T1000 (cell line): ENCODE data around the gene SHROOM1.

Experiments
- DNase-seq: peaks from one replicate; lab custom pipeline; 2025; ENCODE audit warnings: mixed read lengths; lab: John Stamatoyannopoulos, UW

SHROOM1 gene

GRCh38 chr5:132825033-132825833, 5.2 kb downstream of the SHROOM1 start:
- DNase-seq, result no peak

DNA sequence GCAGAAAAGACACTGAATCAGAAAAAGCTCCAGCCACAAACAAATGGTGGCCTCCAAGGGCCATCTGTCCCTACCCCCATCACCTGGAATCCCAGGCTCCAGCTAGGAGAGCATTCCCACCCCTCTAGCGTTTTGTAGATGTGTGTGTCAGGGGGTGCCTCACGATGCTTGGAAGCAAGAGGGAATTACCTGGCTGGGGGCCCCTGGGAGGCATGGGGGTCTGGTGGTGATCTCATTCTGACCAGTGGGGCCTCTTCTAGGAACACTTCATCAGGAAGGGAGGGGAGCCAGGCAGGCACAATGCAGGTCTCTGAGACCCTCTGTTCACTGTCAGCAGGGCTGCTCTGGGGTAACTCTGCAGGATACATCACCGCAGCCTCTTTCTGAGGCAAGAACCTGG, 6.0 kb downstream of the SHROOM1 start:
- DNase-seq, result no peak

- DNase-seq, result no peak
Observed at GRCh38 chr5:132823481-132824050, 6.9 kb downstream of the SHROOM1 start.

- DNase-seq, result no peak
Observed at GRCh38 chr5:132822650-132823480, 7.6 kb downstream of the SHROOM1 start.

- DNase-seq, result no peak
Observed at GRCh38 chr5:132821791-132822190, 8.7 kb downstream of the SHROOM1 start.

- DNase-seq, result no peak
Observed at GRCh38 chr5:132821350-132821749, 9.1 kb downstream of the SHROOM1 start.

DNA sequence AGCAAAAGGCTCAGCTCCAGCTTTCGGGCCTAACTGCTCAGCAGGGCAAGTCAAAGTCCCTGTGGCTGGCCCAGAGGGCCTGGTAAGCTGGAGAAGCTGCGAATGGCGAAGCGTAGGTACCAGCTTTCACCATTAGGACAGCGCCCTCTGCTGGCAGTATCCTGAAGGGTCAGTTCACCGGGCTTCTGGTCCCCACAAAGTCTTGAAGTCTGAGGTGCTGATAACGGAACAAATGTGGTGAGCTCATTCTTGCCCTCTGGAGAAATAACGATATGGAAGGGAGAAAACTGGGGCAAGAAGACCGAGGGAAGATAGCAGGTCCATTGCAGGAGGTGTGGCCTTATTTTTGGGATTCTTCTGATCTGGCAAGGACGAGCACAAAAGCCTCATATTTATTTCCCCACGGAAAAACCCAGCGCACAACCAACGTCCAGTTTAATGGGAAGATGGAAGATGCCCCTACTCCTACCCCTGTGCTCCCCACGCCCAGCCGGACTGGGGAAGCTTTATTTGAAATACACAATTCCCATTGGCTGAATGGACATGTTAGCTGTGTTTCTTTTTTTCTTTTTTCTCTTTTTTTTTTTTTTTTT, 10.2 kb downstream of the SHROOM1 start:
- DNase-seq, result peak; percentile 74

DNA sequence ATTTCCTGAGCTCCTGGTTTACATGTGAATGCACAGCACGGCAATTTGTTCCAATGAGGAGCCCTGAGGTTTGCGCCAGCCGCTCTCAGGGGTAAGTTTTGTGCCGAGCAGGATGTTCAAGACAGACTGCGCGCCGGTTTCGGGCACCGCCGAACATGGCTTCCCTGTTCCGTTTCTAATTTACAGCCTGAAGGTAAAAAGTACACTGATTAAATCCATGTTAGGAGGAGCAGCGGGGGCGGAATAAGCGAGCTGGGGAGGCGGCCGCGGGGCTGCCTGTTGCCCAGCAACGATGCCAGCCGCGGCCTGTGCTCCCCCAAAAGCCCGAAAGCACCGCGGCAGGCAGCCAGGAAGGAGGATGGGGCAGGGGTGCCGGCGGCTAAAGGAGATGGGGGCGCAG, 11.0 kb downstream of the SHROOM1 start:
- DNase-seq, result no peak

DNA sequence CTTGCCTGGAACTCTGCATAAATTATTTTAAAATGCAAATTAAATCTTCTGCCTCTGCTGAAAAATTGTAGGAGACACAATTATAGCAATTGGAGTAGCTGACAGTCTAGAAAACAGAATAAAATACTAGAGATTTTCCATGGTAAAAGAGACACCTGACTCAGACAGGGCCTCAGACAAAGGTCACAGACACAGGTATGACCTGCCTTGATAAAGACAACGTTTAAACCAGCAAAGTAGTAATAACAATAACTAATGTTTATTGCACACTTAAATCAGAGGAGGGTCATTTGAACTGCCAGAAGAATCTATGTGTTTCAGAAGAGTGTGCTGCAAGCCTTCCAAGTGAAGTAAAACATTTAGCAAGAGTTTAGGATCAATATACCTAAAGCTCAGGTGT, 13.4 kb downstream of the SHROOM1 start:
- no peak for DNase-seq

GRCh38 chr5:132816554-132816953, 13.9 kb downstream of the SHROOM1 start:
- DNase-seq, result no peak

DNA sequence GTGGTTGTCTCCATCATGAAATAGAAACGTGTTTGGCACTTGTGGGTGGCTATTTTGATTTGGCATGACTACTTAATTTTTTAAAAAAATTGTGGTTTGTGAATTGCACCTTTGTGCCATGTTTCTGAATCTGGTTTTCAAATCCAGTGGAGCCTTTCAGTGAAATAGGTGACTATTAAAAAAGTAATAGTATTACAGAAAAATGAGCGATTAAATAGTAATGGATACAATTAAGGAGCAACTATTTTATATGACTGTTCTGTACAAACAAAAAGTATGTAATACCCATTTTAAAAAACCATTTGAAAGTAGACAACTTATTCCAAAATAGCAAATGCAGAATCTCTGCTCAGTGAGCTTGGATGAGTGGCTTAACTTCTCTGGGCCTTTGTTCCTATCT, 14.4 kb downstream of the SHROOM1 start:
- DNase-seq, result no peak

DNA sequence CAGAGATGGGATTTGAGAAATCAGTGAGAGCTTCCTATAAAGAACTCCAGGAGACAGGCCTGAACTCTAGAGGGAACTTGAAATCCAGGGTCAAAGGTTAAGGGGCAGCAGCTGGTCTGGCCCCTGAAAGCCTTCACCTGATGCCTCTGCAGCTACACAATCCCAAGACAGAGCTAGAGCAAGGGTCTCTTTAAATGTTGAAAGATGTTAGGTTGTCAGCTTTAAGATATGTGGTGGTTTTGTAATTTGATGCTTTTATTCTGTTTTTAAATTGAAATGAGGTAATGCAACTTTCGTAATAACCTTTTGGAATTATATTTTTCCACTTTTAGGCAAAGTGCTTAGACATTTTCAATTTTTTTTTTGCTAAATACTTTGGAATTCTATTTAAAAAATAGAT, 15.0 kb downstream of the SHROOM1 start:
- DNase-seq, result no peak

- DNase-seq, result no peak
Observed at GRCh38 chr5:132814503-132815294, 15.7 kb downstream of the SHROOM1 start.

- no peak for DNase-seq
Observed at GRCh38 chr5:132813599-132814502, 16.6 kb downstream of the SHROOM1 start.

DNA sequence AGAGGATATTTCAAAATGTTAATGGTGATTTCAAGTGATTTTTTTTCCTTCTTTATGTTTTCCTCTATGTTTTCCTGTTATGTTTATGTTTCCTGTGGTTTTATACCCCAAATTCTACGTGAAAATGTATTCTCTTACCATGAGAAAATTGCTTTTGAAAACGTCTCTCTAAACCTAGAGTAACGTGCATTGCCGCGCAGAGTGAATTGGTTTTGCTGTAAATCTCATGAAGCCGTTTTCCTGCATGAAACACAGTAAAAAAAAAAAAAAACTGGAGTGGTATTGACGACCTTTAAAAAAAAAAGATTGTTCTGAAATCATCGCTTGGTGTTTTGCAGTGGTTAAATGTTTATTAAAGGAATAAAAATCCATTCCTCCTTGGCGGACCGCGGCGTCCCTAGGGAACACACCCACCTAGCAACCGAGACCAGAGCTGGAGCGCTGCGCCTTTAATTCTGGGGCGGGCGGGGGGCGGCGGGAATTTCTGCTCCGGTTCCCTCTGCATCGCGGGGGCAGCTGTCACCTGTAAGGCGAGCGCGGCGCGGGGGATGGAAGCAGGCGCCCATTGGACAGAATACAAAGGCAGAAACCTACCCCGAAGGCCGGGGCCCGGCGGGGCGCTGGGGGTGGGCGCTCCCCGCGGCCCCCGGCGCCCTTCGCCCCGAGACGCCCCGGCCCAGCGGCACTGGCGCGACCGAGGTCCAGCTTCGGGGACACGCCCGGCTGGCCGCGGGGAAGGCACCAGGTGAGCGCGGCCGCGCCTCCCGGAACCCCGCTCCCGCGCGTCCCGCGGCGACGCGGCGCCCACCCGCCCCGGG, 17.5 kb downstream of the SHROOM1 start, which contains the start of gene SOWAHA:
Gene SOWAHA, plus strand, starts transcription at position 522 of the 818 bp plus-strand sequence. CDS start 320 bp downstream, outside the sequence.
- no peak for DNase-seq

DNA sequence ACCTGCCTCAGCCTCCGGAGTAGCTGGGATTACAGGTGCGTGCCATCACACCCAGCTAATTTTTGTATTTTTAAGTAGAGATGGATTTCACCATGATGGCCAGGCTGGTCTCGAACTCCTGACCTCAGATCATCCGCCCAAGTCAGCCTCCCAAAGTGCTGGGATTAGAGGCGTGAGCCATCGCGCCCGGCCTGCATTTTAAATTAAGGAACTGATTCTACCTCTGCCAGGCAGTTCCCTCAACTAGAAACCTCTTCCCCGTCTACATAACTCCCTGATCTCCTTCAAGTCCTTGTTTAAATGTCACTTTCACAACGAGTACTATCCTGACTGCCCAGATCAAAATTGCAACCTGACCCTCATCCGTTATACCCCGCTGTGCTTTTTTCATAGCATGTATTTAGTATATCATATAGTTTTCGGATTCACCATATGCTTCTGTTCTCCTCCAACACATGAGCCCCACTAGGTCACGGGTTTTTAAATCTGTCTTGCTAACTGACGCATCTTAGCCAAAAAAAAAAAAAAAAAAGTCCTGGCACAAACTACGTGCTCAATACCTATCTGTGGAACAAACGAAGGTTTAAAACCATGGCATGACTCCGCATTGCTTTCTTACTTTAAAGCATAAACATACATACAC, 18.2 kb downstream of the SHROOM1 start:
- no peak for DNase-seq

GRCh38 chr5:132810605-132811004, 19.8 kb downstream of the SHROOM1 start:
- no peak for DNase-seq

DNA sequence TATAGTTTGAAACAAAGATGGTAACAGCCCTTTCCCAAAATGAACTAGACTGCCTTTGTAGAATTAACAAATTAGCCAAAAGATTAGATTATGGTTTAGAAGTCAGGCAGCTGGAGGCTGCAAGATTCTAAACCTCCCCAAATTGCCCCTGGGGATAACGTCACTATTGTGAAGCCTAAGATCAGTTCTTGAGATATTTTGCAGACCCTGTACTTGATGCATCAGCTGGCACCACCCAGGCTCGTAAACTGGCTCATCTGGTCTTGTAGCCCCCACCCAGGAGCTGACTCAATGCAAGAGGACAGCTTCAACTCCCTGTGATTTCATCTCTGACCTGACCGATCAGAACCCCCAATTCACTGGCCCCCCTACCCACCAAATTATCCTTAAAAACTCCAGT, 21.6 kb downstream of the SHROOM1 start:
- DNase-seq, result no peak

DNA sequence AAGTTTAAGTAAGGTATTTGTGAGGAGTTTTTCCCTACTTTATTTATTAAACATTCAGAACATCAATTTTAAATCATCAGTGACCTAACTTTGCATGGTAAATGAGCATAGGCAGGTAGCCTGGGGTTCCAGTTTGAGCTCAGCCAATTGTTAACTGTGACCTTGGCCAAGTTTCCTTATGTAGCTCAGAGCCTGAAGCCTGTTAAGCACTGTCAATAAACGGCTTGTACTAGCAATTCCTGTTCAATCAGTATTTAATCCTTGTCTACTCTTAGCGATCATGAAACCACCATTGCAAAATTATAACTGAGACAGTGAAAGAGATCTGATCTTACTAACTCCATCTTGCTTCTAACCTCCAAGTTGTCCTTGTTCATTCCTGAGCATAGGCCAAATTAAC, 22.0 kb downstream of the SHROOM1 start:
- DNase-seq, result no peak
